NB4 (cell line): Measurements from ENCODE around the gene SNRPB2.

Experiments used
- MAX ChIP-seq: IDR thresholded peaks from 2 replicates; pipeline ENCODE4 v1.6.1; 2011; ENCODE audit warnings: low read depth, low read length
- MYC ChIP-seq: IDR thresholded peaks from 2 replicates; pipeline ENCODE4 v1.6.1; 2011; ENCODE audit warnings: low read depth, low read length
- POLR2A ChIP-seq: IDR thresholded peaks from 2 replicates; pipeline ENCODE4 v1.6.1; 2011; ENCODE audit warnings: mild to moderate bottlenecking; ENCODE audit not compliant: insufficient read length; ENCODE audit errors: extremely low read depth
- TF ChIP-seq, protein P1 (sequence below): IDR thresholded peaks from one replicate; pipeline ENCODE4 v1.5.1; 2012; ENCODE audit warnings: low read depth, low read length

GRCh38 chr20:16710781-16711180 is 19.0 kb upstream of the SNRPB2 start:
- TF ChIP-seq, protein P1, sequence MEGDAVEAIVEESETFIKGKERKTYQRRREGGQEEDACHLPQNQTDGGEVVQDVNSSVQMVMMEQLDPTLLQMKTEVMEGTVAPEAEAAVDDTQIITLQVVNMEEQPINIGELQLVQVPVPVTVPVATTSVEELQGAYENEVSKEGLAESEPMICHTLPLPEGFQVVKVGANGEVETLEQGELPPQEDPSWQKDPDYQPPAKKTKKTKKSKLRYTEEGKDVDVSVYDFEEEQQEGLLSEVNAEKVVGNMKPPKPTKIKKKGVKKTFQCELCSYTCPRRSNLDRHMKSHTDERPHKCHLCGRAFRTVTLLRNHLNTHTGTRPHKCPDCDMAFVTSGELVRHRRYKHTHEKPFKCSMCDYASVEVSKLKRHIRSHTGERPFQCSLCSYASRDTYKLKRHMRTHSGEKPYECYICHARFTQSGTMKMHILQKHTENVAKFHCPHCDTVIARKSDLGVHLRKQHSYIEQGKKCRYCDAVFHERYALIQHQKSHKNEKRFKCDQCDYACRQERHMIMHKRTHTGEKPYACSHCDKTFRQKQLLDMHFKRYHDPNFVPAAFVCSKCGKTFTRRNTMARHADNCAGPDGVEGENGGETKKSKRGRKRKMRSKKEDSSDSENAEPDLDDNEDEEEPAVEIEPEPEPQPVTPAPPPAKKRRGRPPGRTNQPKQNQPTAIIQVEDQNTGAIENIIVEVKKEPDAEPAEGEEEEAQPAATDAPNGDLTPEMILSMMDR: no peak
- TF ChIP-seq POLR2A: no peak
- TF ChIP-seq MAX: no peak
- no peak for TF ChIP-seq MYC
